Thoracic aorta (tissue), 2 donors: ENCODE results near the gene HERC4. TPM values are rescaled to one million over a fixed set of nuclear protein-coding genes. Genes with fewer than 3 reads are reported as not detected.
"Not testable (repeated sequence)": the region's sequence is repeated elsewhere in the genome, so short reads cannot be mapped to it uniquely, and the experiment has no call there.

Experiments
- ATAC-seq: fragments of 150-250 bp; one replicate; pipeline ENCODE4 v1.8.0; 2017; ENCODE audit warnings: low read depth; ENCODE audit not compliant: insufficient number of reproducible peaks, low FRiP score
- DNase-seq: peaks from one replicate; pipeline ENCODE4 v3.0.0-alpha.2; 2020; ENCODE audit warnings: low spot score
- H3K27ac ChIP-seq, 2 donors: fragments of 200-600 bp; sonication (generic); 1 replicate in 1 of 2; 2 replicates in 1 of 2; pipeline ENCODE4 v1.5.1; 2016; ENCODE audit warnings: mild to moderate bottlenecking in 2 of 2, moderate library complexity in 2 of 2
- H3K27me3 ChIP-seq: fragments of 200-600 bp; sonication (generic); replicated peaks from 2 replicates; pipeline ENCODE4 v1.6.0; 2016; ENCODE audit warnings: mild to moderate bottlenecking; ENCODE audit not compliant: insufficient read depth
- H3K36me3 ChIP-seq: fragments of 200-600 bp; sonication (generic); one replicate; pipeline ENCODE4 v1.5.1; 2016
- H3K4me1 ChIP-seq, 2 donors: fragments of 200-600 bp; sonication (generic); 1 replicate in 1 of 2; 2 replicates in 1 of 2; pipeline versions ENCODE4 v1.5.1 to v1.6.0; 2016; ENCODE audit warnings: low read depth in 2 of 2, mild to moderate bottlenecking in 1 of 2; ENCODE audit not compliant: control insufficient read depth in 1 of 2
- H3K4me3 ChIP-seq: fragments of 200-600 bp; sonication (generic); 2 replicates; pipeline ENCODE4 v1.5.1; 2016; ENCODE audit warnings: mild to moderate bottlenecking
- H3K9me3 ChIP-seq: fragments of 200-600 bp; sonication (generic); 2 replicates; pipeline ENCODE4 v1.5.1; 2016
- total RNA-seq, 2 donors: library from RNA; depleted of rRNA; stranded (reverse); fragments of >200 nt; gene quantifications; one replicate each; pipeline versions ENCODE4 v1.1.0 to v1.2.3, GENCODE V29; 2016
- TF ChIP-seq, protein P1 (sequence below): fragments of 200-600 bp; sonication (generic); IDR thresholded peaks from one replicate; pipeline ENCODE4 v1.5.1; 2019; ENCODE audit warnings: antibody characterized with exemption

The HERC4 gene
- total RNA-seq, 2 donors from 2014 or later = 60.2 to 83.7 TPM

DNA sequence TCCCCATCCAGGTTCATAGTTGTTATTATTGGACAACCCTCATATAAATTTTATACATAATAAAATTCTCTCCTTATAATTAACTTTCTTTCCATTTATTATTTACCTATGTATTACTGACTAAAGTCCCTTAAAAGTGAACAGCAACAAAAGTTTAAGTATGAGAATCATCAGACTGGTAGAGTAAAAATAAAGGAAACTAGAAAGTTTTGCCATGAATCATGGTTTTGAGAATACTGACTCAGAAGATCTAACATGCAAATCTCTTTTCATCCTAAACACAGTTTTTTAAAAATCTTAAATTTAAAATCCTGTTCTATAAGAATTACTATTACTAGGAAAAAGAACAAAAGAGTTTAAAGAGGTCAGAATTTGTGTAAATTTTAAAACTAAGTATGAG lies 32.1 kb downstream of the HERC4 start:
- peaks cover 4% of the 10 kb centered on the region for H3K36me3 ChIP-seq
- H3K9me3 ChIP-seq = no peaks in the 10 kb centered on the region
- no peaks in the 10 kb centered on the region for H3K27me3 ChIP-seq
- TF ChIP-seq, protein P1, sequence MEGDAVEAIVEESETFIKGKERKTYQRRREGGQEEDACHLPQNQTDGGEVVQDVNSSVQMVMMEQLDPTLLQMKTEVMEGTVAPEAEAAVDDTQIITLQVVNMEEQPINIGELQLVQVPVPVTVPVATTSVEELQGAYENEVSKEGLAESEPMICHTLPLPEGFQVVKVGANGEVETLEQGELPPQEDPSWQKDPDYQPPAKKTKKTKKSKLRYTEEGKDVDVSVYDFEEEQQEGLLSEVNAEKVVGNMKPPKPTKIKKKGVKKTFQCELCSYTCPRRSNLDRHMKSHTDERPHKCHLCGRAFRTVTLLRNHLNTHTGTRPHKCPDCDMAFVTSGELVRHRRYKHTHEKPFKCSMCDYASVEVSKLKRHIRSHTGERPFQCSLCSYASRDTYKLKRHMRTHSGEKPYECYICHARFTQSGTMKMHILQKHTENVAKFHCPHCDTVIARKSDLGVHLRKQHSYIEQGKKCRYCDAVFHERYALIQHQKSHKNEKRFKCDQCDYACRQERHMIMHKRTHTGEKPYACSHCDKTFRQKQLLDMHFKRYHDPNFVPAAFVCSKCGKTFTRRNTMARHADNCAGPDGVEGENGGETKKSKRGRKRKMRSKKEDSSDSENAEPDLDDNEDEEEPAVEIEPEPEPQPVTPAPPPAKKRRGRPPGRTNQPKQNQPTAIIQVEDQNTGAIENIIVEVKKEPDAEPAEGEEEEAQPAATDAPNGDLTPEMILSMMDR = no peak
- no peak overlapping the region for H3K27ac ChIP-seq
- H3K4me3 ChIP-seq = no peak overlapping the region
- ATAC-seq (no peak), DNase-seq (no peak)
- peaks cover 3 to 9% of the 10 kb centered on the region in 2 donors for H3K4me1 ChIP-seq

GRCh38 chr10:68032113-68032512 lies 43.0 kb downstream of the HERC4 start:
- Histone ChIP-seq H3K9me3 (no peaks in the 10 kb centered on the region), H3K4me3 (no peak overlapping the region), H3K4me1 (no peaks in the 10 kb centered on the region), H3K27me3 (no peaks in the 10 kb centered on the region), H3K27ac (no peak overlapping the region), H3K36me3 (peaks cover 17% of the 10 kb centered on the region)
- ATAC-seq (no peak), DNase-seq (no peak)
- TF ChIP-seq, protein P1 = no peak

GRCh38 chr10:68027429-68027828 lies 47.7 kb downstream of the HERC4 start:
- Histone ChIP-seq H3K36me3 (peaks cover 22% of the 10 kb centered on the region), H3K9me3 (no peaks in the 10 kb centered on the region), H3K4me3 (no peak overlapping the region), H3K27ac (no peak overlapping the region), H3K4me1 (no peaks in the 10 kb centered on the region), H3K27me3 (no peaks in the 10 kb centered on the region)
- TF ChIP-seq, protein P1 = no peak
- ATAC-seq = no peak
- DNase-seq = no peak

GRCh38 chr10:68023292-68023691 lies 51.8 kb downstream of the HERC4 start:
- peaks cover 3% of the 10 kb centered on the region for H3K9me3 ChIP-seq
- TF ChIP-seq, protein P1 = no peak

DNA sequence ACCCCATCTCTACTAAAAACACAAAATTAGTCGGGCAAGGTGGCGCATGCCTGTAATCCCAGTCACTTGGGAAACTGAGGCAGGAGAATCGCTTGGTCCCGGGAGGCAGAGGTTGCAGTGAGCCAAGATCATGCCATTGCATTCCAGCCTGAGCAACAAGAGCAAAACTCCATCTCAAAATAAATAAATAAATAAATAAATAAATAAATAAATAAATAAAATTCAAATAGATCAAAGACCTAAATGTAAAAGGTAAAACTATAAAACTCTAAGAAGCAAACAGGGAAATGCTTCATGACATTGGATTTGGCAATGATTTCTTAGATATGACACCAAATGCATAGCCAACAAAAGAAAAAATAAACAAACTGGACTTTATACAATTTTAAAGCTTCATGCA lies 52.8 kb downstream of the HERC4 start:
- H3K4me1 ChIP-seq, H3K4me3 ChIP-seq, DNase-seq, ATAC-seq, H3K9me3 ChIP-seq, H3K27ac ChIP-seq, H3K27me3 ChIP-seq: not testable (repeated sequence)
- H3K36me3 ChIP-seq = peaks cover 33% of the 10 kb centered on the region

More at GRCh38 chr10:68023292-68023691, 51.8 kb downstream of the HERC4 start:
- Histone ChIP-seq H3K27me3 (no peaks in the 10 kb centered on the region), H3K36me3 (peaks cover 33% of the 10 kb centered on the region), H3K4me3 (no peak overlapping the region), H3K27ac (no peak overlapping the region), H3K4me1 (no peaks in the 10 kb centered on the region)
- DNase-seq = no peak
- ATAC-seq = no peak

DNA sequence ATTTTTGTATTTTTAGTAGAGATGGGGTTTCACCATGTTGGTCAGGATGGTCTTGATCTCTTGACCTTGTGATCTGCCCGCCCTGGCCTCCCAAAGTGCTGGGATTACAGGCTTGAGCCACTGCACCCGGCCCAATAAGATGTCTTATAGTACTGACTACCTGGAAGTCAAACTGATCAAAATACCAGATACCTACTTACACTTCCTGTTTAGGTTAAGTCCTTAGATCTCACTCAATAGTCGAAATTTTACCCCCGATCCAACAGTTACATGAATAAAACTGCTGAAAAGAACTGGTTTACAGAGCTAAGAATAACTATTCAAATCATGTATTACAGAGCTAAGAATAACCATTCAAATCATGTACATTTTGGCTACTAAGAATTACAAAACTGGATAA lies 58.6 kb downstream of the HERC4 start:
- DNase-seq, H3K4me3 ChIP-seq, H3K27me3 ChIP-seq, H3K27ac ChIP-seq, H3K9me3 ChIP-seq, ATAC-seq, H3K4me1 ChIP-seq: not testable (repeated sequence)
- H3K36me3 ChIP-seq = peaks cover 36% of the 10 kb centered on the region
